HCT116 (cell line): ENCODE data around the gene PRR16. TPM values are rescaled to one million over a fixed set of nuclear protein-coding genes. Genes with fewer than 3 reads are reported as not detected.
A peak's percentile ranks its signal among the peaks of the same experiment; 100 is the strongest.

ENCODE experiments used
- ATAC-seq: fragments of 200-7000 bp; cut with Tn5 transposase; 2 replicates; pipeline ENCODE4 v1.9.1; 2020; ENCODE audit warnings: mild to moderate bottlenecking, moderate library complexity
- BruUV-seq: library from RNA; stranded (reverse); fragments of 400-500 nt; replicated peaks from 2 replicates; lab custom pipeline; 2021; lab: Mats Ljungman, UMichigan
- CTCF ChIA-PET: fragments of 300-600 bp; sonication (Branson Sonifier 250); formaldehyde crosslinking; loops from one replicate; lab custom pipeline; 2021; ENCODE audit warnings: antibody characterized with exemption; lab: Charles Lee
- POLR2A ChIA-PET: fragments of 300-600, 350-600 bp; sonication (Branson Sonifier 250); formaldehyde crosslinking; loops from one replicate; lab custom pipeline; 2021; ENCODE audit warnings: antibody characterized with exemption; lab: Charles Lee
- RAD21 ChIA-PET, 2 experiments: fragments of 300-600 bp; sonication (Branson Sonifier 250); formaldehyde crosslinking; loops; one replicate each; lab custom pipeline; 2023; ENCODE audit warnings: low total read pairs in 2 of 2; ENCODE audit not compliant: uncharacterized antibody in 2 of 2, unreplicated experiment in 2 of 2, low non-redundant PET in 1 of 2; lab: Charles Lee
- DNase-seq: peaks from one replicate; pipeline ENCODE4 v3.0.0-alpha.2; 2010; ENCODE audit warnings: low read depth, low spot score
- H2AFZ ChIP-seq: fragments of 200-600 bp; shearing (Covaris generic), sonication (generic); 2 replicates; pipeline ENCODE4 v1.6.1; 2017; ENCODE audit warnings: low read depth, mixed run types, mixed read lengths, antibody characterized with exemption, low read length; ENCODE audit not compliant: poor library complexity, severe bottlenecking
- H3K27ac ChIP-seq: 2 replicates; pipeline ENCODE4 v1.5.1; 2012; ENCODE audit warnings: low read depth, low read length
- H3K27me3 ChIP-seq: fragments of 200-600 bp; sonication (generic); 2 replicates; pipeline ENCODE4 v1.6.1; 2016; ENCODE audit warnings: mixed run types, low read length, mixed read lengths; ENCODE audit not compliant: insufficient read depth
- H3K36me3 ChIP-seq, 2 experiments: fragments of 200-500 bp in 1 of 2; fragments of 200-600 bp in 1 of 2; sonication (Bioruptor generic) in 1 of 2; sonication (generic) in 1 of 2; 2 replicates each; pipeline versions ENCODE4 v1.5.1 to v1.6.1; 2014 to 2016; ENCODE audit warnings: low read length in 2 of 2, inconsistent platforms in 1 of 2, mixed read lengths in 1 of 2, mixed run types in 1 of 2; ENCODE audit not compliant: insufficient read depth in 2 of 2, control insufficient read depth in 1 of 2
- H3K4me1 ChIP-seq, 2 experiments: fragments of 200-600 bp in 1 of 2; sonication (generic) in 1 of 2; 2 replicates each; pipeline versions ENCODE4 v1.5.1 to v1.6.1; 2012 to 2017; ENCODE audit warnings: low read length in 2 of 2, inconsistent platforms in 1 of 2, mild to moderate bottlenecking in 1 of 2, mixed read lengths in 1 of 2, mixed run types in 1 of 2, moderate library complexity in 1 of 2; ENCODE audit not compliant: insufficient read depth in 2 of 2, control insufficient read depth in 1 of 2
- H3K4me2 ChIP-seq: fragments of 200-600 bp; sonication (generic); 2 replicates; pipeline ENCODE4 v1.6.1; 2017; ENCODE audit warnings: mixed run types, low read length, mixed read lengths
- H3K4me3 ChIP-seq, 2 experiments: fragments of 200-600 bp in 1 of 2; sonication (generic) in 1 of 2; replicated peaks in 1 of 2; 2 replicates each; pipeline ENCODE4 v1.5.1; 2011 to 2016; ENCODE audit warnings: low read length in 2 of 2, control low read depth in 1 of 2, low read depth in 1 of 2, mild to moderate bottlenecking in 1 of 2, mixed read lengths in 1 of 2, mixed run types in 1 of 2
- H3K79me2 ChIP-seq: fragments of 200-600 bp; sonication (generic); 2 replicates; pipeline ENCODE4 v1.6.1; 2017; ENCODE audit warnings: mild to moderate bottlenecking, mixed run types, low read length, moderate library complexity, mixed read lengths; ENCODE audit not compliant: insufficient read depth
- H3K9ac ChIP-seq: fragments of 200-600 bp; sonication (generic); 2 replicates; pipeline ENCODE4 v1.6.1; 2016; ENCODE audit warnings: low read length, mixed read lengths
- H3K9me2 ChIP-seq: fragments of 200-600 bp; sonication (generic), shearing (Covaris generic); 2 replicates; pipeline ENCODE4 v1.6.1; 2017; ENCODE audit warnings: mixed run types, mild to moderate bottlenecking, moderate library complexity; ENCODE audit not compliant: insufficient read depth
- H3K9me3 ChIP-seq, 2 experiments: fragments of 200-500 bp in 1 of 2; fragments of 200-600 bp in 1 of 2; sonication (Bioruptor generic) in 1 of 2; sonication (generic) in 1 of 2; 2 replicates each; pipeline ENCODE4 v1.6.1; 2014 to 2017; ENCODE audit warnings: low read length in 2 of 2, mixed read lengths in 2 of 2, inconsistent platforms in 1 of 2, low read depth in 1 of 2, mild to moderate bottlenecking in 1 of 2, mixed run types in 1 of 2, moderate library complexity in 1 of 2; ENCODE audit not compliant: control insufficient read depth in 1 of 2, insufficient read depth in 1 of 2
- H4K20me1 ChIP-seq: fragments of 200-600 bp; sonication (generic), shearing (Covaris generic); 2 replicates; pipeline ENCODE4 v1.6.1; 2017; ENCODE audit warnings: mixed run types, mild to moderate bottlenecking, moderate library complexity; ENCODE audit not compliant: insufficient read depth
- CBX3 ChIP-seq: IDR thresholded peaks from 2 replicates; pipeline ENCODE4 v1.6.1; 2012; ENCODE audit warnings: low read depth
- EGR1 ChIP-seq: IDR thresholded peaks from 2 replicates; pipeline ENCODE4 v1.6.1; 2012; ENCODE audit warnings: low read depth
- ELF1 ChIP-seq: IDR thresholded peaks from 2 replicates; pipeline ENCODE4 v1.6.1; 2012; ENCODE audit warnings: low read depth, borderline replicate concordance
- EZH2phosphoT487 ChIP-seq: fragments of 200-600 bp; IDR thresholded peaks from 2 replicates; pipeline ENCODE4 v1.6.1; 2018; ENCODE audit warnings: antibody characterized with exemption, borderline replicate concordance
- FOSL1 ChIP-seq: IDR thresholded peaks from 2 replicates; pipeline ENCODE4 v1.6.1; 2012; ENCODE audit warnings: low read depth
- JUND ChIP-seq: IDR thresholded peaks from 2 replicates; pipeline ENCODE4 v1.6.1; 2012
- POLR2AphosphoS5 ChIP-seq: IDR thresholded peaks from 2 replicates; pipeline ENCODE4 v1.6.1; 2011; ENCODE audit warnings: mild to moderate bottlenecking, low read depth, low read length, moderate library complexity
- SP1 ChIP-seq: IDR thresholded peaks from 2 replicates; pipeline ENCODE4 v1.6.1; 2012; ENCODE audit warnings: low read depth
- SRF ChIP-seq: IDR thresholded peaks from 2 replicates; pipeline ENCODE4 v1.6.1; 2012; ENCODE audit warnings: low read depth
- YY1 ChIP-seq: IDR thresholded peaks from 2 replicates; pipeline ENCODE4 v1.6.1; 2011; ENCODE audit warnings: low read length, low read depth, moderate library complexity, mild to moderate bottlenecking; ENCODE audit not compliant: insufficient replicate concordance; ENCODE audit errors: extremely low read depth
- intact Hi-C: fragments of 100-400 bp; cut with micrococcal nuclease; formaldehyde crosslinking; loops from 2 replicates; pipeline ENCODE4 v1.10.0; 2022
- total RNA-seq: library from RNA; stranded (reverse); gene quantifications from one replicate; pipeline ENCODE4 v1.2.1, GENCODE V29; 2021; ENCODE audit not compliant: unreplicated experiment
- TF ChIP-seq, protein P1 (sequence below): IDR thresholded peaks from 2 replicates; pipeline ENCODE4 v1.6.1; 2011; ENCODE audit warnings: mild to moderate bottlenecking, low read length, moderate library complexity; ENCODE audit not compliant: insufficient replicate concordance; ENCODE audit errors: extremely low read depth
- TF ChIP-seq, protein P2 (sequence below): IDR thresholded peaks from 2 replicates; pipeline ENCODE4 v1.6.1; 2012; ENCODE audit warnings: low read depth
- TF ChIP-seq, protein P3 (sequence below): IDR thresholded peaks from 2 replicates; pipeline ENCODE4 v1.6.1; 2012

Gene PRR16
- total RNA-seq, 1 experiment from 2014 or later, result 0.42 TPM

DNA sequence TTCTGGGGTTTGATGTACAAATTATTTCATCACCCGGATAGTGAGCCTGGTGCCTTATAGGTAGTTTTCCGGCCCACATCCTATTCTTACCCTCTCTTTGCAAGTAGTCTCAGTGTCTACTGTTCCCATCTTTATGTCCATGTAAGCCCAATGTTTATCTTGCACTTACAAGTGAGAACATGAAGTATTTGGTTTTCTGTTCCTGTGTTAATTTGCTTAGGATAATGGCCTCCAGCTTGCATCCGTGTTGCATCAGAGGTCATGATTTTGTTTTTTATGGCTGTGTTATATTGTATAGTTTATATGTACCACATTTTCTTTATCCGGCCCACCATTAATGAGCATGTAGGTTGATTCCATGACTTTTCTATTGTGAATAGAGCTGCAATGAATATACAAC lies 136.5 kb downstream of the PRR16 start (continued):
- TF ChIP-seq SRF, result no peak
- TF ChIP-seq, all 23 proteins: peak for 0

DNA sequence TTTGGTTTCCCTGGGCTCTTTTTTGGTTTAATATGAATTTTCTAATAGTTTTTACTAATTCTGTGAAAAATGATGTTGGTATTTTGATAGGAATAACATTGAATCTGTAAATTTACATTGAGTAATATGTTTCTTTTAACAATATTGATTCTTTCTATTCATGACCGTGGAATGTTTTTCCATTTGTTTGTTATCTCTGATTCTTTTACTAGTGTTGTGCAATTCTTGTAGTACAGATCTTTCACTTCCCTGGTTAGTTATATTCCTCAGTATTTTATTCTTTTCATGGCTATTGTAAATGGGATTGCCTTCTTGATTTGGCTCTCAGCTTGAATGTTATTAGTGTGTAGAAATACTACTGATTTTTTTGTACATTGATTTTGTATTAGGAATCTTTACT lies 137.9 kb downstream of the PRR16 start:
- intact Hi-C loops, result no loop called here
- RAD21 ChIA-PET, result no interaction called here

DNA sequence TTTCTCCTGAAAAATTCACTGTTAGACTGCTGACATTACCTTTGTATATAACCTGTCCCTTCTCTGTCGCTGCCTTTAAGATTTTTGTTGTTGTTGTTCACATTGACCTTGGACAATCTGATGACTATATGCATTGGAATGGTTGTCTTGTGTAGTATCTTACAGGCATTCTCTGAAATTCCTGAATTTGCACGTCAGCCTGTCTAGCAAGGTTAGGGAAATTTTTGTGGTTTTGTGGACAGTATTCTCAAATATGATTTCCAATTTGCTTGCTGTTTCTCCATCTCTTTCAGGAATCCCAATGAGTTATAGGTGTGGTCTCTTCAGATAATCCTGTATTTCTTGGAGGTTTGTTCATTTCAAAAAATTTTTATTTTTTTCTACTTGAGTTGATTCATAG lies 140.8 kb downstream of the PRR16 start:
- H3K4me1 ChIP-seq, result peaks cover 4 to 20% of the 10 kb centered on the region in 2 experiments; a peak in 3 of 4 replicates
- H2AFZ ChIP-seq, result peak overlapping the region; percentile 81
- H3K79me2 ChIP-seq, result no peaks in the 10 kb centered on the region
- no peak overlapping the region for H3K4me3 ChIP-seq
- ATAC-seq (peak; percentile 87), DNase-seq (peak; percentile 31)
- no peaks in the 10 kb centered on the region for H3K9me3 ChIP-seq
- TF ChIP-seq EGR1 (no peak), ELF1 (no peak), EZH2phosphoT487 (no peak), FOSL1 (peak; percentile 50), JUND (0 out of 2 replicates have a peak, but pooled peaks have one; percentile 45), SP1 (0 out of 2 replicates have a peak, but pooled peaks have one; percentile 23)
- TF ChIP-seq, protein P1, sequence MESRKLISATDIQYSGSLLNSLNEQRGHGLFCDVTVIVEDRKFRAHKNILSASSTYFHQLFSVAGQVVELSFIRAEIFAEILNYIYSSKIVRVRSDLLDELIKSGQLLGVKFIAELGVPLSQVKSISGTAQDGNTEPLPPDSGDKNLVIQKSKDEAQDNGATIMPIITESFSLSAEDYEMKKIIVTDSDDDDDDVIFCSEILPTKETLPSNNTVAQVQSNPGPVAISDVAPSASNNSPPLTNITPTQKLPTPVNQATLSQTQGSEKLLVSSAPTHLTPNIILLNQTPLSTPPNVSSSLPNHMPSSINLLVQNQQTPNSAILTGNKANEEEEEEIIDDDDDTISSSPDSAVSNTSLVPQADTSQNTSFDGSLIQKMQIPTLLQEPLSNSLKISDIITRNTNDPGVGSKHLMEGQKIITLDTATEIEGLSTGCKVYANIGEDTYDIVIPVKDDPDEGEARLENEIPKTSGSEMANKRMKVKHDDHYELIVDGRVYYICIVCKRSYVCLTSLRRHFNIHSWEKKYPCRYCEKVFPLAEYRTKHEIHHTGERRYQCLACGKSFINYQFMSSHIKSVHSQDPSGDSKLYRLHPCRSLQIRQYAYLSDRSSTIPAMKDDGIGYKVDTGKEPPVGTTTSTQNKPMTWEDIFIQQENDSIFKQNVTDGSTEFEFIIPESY, result no peak
- TF ChIP-seq, protein P2, sequence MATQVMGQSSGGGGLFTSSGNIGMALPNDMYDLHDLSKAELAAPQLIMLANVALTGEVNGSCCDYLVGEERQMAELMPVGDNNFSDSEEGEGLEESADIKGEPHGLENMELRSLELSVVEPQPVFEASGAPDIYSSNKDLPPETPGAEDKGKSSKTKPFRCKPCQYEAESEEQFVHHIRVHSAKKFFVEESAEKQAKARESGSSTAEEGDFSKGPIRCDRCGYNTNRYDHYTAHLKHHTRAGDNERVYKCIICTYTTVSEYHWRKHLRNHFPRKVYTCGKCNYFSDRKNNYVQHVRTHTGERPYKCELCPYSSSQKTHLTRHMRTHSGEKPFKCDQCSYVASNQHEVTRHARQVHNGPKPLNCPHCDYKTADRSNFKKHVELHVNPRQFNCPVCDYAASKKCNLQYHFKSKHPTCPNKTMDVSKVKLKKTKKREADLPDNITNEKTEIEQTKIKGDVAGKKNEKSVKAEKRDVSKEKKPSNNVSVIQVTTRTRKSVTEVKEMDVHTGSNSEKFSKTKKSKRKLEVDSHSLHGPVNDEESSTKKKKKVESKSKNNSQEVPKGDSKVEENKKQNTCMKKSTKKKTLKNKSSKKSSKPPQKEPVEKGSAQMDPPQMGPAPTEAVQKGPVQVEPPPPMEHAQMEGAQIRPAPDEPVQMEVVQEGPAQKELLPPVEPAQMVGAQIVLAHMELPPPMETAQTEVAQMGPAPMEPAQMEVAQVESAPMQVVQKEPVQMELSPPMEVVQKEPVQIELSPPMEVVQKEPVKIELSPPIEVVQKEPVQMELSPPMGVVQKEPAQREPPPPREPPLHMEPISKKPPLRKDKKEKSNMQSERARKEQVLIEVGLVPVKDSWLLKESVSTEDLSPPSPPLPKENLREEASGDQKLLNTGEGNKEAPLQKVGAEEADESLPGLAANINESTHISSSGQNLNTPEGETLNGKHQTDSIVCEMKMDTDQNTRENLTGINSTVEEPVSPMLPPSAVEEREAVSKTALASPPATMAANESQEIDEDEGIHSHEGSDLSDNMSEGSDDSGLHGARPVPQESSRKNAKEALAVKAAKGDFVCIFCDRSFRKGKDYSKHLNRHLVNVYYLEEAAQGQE, result no peak
- TF ChIP-seq, protein P3, sequence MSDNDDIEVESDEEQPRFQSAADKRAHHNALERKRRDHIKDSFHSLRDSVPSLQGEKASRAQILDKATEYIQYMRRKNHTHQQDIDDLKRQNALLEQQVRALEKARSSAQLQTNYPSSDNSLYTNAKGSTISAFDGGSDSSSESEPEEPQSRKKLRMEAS, result no peak
- no peaks in the 10 kb centered on the region for H3K27me3 ChIP-seq
- H3K27ac ChIP-seq, result no peak overlapping the region
- ChIA-PET RAD21 (no interaction called here), CTCF (no interaction called here), POLR2A (no interaction called here)
- no peaks in the 10 kb centered on the region for H3K9me2 ChIP-seq
- H3K9ac ChIP-seq, result no peak overlapping the region
- no peaks in the 10 kb centered on the region for H4K20me1 ChIP-seq
- BruUV-seq, result no TSS peak
- no peaks in the 10 kb centered on the region for H3K36me3 ChIP-seq
- H3K4me2 ChIP-seq, result peak overlapping the region; percentile 46
- intact Hi-C loops, result no loop called here

More for the DNA sequence above, 137.9 kb downstream of the PRR16 start:
- ChIA-PET POLR2A (no interaction called here), CTCF (no interaction called here)
- Histone ChIP-seq H3K9me2 (no peaks in the 10 kb centered on the region), H3K4me3 (no peak overlapping the region), H3K36me3 (no peaks in the 10 kb centered on the region), H3K27ac (no peak overlapping the region), H3K79me2 (no peaks in the 10 kb centered on the region), H3K27me3 (no peaks in the 10 kb centered on the region), H4K20me1 (no peaks in the 10 kb centered on the region), H3K9me3 (no peaks in the 10 kb centered on the region), H2AFZ (no peak overlapping the region), H3K4me2 (no peak overlapping the region), H3K9ac (no peak overlapping the region), H3K4me1 (peaks cover 4 to 25% of the 10 kb centered on the region in 2 experiments; a peak in 3 of 4 replicates)
- no peak for DNase-seq
- ATAC-seq, result no peak
- no peak for TF ChIP-seq FOSL1
- TF ChIP-seq YY1, result no peak
- no peak for TF ChIP-seq POLR2AphosphoS5
- no peak for TF ChIP-seq CBX3
- no TSS peak for BruUV-seq
